Testis (tissue), 2 donors: ENCODE results near the gene TLK1.

ENCODE experiments used
- POLR2A ChIP-seq: fragments of 450-650 bp; IDR thresholded peaks from one replicate; pipeline ENCODE4 v1.6.1; 2017; ENCODE audit warnings: antibody characterized with exemption, mild to moderate bottlenecking, moderate library complexity
- TF ChIP-seq, protein P1 (sequence below), 3 experiments: fragments of 450-650 bp in 2 of 3; fragments of 200-600 bp in 1 of 3; sonication (generic) in 1 of 3; IDR thresholded peaks; one replicate each; pipeline ENCODE4 v1.5.1; 2016 to 2019; ENCODE audit warnings: antibody characterized with exemption in 3 of 3, mild to moderate bottlenecking in 2 of 3, moderate library complexity in 1 of 3

DNA sequence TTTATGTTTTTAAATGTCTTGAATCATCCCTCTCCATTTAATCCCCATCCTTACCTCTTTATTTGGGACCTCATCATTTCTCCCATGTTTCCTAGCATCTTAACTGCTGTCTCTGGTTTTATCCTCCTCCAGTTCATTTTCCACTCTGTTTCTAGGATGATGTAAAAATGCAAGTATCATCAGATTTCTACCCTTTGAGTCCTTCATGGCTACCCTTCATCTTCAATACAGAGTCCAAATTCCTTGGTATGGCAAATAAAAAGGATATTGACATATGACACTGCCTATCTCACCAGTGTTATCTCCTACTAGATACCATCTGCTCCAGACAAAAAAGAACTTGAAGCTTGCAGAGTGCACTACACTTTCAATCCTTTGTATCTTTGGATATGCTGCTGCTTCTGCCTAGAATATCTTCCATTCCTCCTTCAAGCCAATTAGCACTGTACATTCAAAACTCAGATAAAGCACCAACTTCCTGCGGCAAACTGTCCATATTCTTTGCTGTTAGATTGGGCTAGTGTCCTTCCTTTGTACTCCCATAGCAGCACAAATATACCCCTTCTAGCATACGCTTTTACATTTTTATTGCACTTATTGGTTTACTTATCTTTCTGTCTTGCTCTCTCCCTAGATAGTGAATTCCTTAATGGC, 24.6 kb upstream of the TLK1 start:
- TF ChIP-seq, protein P1, sequence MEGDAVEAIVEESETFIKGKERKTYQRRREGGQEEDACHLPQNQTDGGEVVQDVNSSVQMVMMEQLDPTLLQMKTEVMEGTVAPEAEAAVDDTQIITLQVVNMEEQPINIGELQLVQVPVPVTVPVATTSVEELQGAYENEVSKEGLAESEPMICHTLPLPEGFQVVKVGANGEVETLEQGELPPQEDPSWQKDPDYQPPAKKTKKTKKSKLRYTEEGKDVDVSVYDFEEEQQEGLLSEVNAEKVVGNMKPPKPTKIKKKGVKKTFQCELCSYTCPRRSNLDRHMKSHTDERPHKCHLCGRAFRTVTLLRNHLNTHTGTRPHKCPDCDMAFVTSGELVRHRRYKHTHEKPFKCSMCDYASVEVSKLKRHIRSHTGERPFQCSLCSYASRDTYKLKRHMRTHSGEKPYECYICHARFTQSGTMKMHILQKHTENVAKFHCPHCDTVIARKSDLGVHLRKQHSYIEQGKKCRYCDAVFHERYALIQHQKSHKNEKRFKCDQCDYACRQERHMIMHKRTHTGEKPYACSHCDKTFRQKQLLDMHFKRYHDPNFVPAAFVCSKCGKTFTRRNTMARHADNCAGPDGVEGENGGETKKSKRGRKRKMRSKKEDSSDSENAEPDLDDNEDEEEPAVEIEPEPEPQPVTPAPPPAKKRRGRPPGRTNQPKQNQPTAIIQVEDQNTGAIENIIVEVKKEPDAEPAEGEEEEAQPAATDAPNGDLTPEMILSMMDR (IDR thresholded peaks at IDR 0.05), result no peak
- TF ChIP-seq POLR2A, result no peak
